GM21515 (cell line): ENCODE data around the gene CABYR.
A peak's percentile ranks its signal among the peaks of the same experiment; 100 is the strongest.
"Not testable (repeated sequence)": the region's sequence is repeated elsewhere in the genome, so short reads cannot be mapped to it uniquely, and the experiment has no call there.

ENCODE experiments used
- ATAC-seq: cut with Tn5 transposase; IDR thresholded peaks from one replicate; pipeline ENCODE4 v1.9.1; 2021; ENCODE audit not compliant: unreplicated experiment

CABYR gene

GRCh38 chr18:24127735-24128134, 11.1 kb upstream of the CABYR start:
- no peak for ATAC-seq

- no peak for ATAC-seq
Observed at GRCh38 chr18:24128700-24129099, 10.2 kb upstream of the CABYR start.

DNA sequence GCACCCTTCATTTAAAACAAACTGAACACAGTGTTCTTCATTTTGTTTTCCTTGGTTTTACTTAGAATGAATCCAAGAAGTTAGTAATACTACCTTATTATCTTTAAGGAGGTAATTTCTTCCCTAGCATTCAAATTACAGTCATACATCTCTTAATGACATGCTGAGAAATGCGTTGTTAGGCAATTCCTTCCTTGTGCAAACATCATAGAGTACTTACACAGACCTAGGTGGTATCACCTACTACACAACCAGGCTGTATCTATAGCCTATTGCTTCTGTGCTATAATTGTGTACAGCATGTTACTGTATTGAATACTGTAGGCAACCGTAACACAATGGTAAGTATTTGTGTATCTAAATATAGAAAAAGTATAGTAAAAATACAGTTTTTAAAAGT, 8.4 kb upstream of the CABYR start:
- no peak for ATAC-seq

- ATAC-seq = no peak
Observed at GRCh38 chr18:24136967-24137373, 1.9 kb upstream of the CABYR start.

GRCh38 chr18:24138409-24138788, 463 bp upstream of the CABYR start:
- peak; percentile 5 for ATAC-seq

GRCh38 chr18:24140697-24141096, 1.8 kb downstream of the CABYR start:
- no peak for ATAC-seq

DNA sequence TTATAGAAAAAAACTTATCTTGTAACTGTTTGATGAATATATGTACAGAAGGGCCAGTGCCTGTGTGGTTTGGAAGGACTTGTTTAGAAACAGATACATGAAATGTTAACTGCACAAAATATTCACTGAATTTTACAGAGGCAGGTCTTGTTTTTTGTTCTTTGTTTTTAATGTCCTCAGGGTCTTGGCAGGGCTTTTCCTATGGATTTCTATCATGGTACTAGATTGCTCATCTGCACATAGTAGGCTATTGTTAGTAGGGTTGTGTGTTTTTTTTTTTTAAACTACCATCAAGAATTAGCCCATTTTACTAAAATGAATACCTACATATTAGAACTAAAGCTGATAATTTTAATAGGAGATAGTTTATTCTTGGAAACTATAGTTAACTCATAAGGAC, 3.5 kb downstream of the CABYR start:
- ATAC-seq = no peak

GRCh38 chr18:24149591-24149990, 10.7 kb downstream of the CABYR start:
- not testable (repeated sequence) for ATAC-seq

GRCh38 chr18:24153397-24153796, 14.5 kb downstream of the CABYR start:
- ATAC-seq = no peak

DNA sequence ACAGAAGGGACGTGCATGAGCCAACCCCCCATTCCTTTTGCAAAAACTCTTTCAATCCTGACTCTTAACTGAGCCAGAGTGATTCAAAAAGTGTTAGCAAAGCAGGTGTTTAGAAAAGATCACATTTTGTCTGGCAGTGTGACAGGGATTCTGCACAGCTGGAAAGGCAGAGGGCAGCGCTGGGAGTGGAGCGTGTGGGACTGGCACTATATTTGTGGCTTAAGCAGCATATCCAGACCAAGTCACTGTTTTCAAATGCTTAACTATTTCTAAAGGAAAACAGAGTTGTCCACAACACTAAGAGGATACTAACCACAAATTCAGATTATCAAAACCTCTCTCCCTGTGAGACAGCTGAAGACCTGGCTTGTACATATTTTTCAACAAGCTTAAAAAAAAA, 19.0 kb downstream of the CABYR start:
- ATAC-seq = no peak

GRCh38 chr18:24160086-24160485, 21.2 kb downstream of the CABYR start:
- no peak for ATAC-seq

- ATAC-seq = no peak
Observed at GRCh38 chr18:24161304-24161703, 22.4 kb downstream of the CABYR start.

- ATAC-seq = no peak
Observed at GRCh38 chr18:24168496-24168895, 29.6 kb downstream of the CABYR start.

GRCh38 chr18:24170360-24170759, 31.5 kb downstream of the CABYR start:
- ATAC-seq = no peak

DNA sequence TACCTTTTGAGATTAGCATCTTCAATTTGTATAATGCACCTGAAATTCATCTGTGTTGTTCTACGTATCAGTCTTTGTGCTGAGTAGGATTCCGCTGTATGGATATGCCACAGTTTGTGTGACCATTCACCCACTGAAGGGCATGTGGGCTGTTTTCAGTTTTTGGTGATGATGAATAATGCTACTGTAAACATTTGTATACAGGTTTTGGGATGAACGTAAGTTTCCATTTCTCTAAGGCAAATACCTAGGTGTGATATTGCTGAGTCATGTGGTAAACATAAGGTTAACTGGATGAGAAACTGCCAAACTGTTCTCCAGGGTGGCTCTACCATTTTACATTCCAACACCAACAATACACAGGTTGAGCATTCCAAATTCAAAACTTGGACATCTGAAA, 35.1 kb downstream of the CABYR start:
- ATAC-seq = no peak

DNA sequence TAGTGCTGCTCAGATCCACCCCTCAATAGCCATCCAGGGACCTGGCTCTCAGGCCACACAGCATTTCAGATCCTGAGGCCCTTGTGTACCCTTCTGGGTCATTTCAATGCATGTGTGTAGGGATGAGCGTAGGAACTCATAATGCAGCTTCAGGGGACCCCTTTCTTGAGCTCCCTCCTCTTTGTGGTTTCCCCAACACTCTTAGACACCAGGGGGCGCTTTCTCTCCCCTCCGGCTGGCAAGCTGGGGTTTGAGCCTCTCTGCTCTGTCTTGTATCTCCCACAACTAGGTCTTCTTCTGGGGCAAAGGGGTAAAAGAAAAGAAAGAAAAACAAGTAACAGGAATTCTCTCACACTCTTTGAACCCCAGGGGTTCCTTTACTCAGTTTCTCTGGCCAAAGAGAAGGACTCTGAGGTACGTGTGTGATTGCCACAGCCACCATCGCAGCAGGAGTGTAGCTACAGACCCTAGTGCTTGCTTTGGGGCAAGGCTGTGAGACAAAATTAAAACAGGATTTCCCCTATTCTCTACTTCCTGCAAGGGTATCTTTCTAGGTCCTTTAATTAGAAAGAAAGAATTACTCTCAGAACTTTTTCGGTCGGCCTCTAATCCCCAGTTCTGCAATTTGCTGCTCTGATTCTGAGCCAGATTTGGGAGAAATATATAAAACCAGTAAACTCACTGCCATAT, 38.0 kb downstream of the CABYR start:
- ATAC-seq = peak; percentile 80

DNA sequence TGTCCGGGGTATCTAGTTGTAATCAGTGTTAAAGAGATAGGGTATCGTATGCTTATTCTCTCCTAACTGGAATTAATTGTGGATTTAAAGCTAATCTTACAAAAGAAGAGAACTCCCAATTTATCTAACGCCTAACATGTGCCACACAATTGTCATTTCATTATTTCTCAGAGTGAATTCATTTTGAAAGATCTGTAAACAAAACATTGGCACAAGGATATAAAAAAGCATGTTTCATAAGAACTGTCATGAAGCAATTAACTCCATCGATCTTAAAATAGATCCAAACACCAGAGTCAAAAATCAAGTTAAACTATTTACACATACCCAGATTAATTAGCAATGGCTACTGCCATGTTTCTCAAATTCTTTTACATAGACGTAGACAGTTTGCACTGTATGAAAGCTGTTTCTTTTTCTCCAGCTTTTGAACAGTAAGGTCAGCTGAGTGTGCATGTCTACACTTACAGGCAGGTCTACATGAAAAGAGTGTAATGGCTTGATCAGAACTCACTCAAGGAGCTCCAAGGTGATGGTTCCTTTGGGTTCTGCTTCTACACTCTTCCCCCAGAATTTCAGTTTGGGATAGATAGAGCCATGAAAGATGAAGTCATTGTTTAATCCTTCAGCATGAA, 38.8 kb downstream of the CABYR start:
- no peak for ATAC-seq

GRCh38 chr18:24180048-24180447, 41.2 kb downstream of the CABYR start:
- ATAC-seq = no peak

- ATAC-seq = no peak
Observed at GRCh38 chr18:24181806-24182205, 42.9 kb downstream of the CABYR start.

- no peak for ATAC-seq
Observed at GRCh38 chr18:24185805-24186204, 46.9 kb downstream of the CABYR start.

DNA sequence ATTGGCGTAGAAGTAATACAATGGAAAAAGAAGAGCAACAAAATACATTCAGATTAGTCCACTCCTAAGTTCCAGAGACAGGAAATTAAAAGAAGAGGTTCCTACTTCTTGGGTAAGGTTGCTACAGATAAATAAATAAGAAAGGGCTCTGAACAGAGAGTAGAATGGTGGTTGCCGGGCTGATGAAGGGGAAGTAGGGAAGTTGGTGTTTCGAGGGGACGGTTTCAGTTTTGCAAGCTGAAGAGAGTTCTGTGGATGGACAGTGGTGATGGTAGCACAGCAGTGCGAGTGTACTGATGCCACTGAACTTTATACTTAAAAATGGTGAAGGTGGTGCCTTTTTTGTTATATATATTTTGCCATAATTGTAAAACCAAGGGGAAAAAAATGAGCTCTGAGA, 48.2 kb downstream of the CABYR start:
- ATAC-seq = peak; percentile 66

GRCh38 chr18:24187689-24188088, 48.8 kb downstream of the CABYR start:
- ATAC-seq = no peak

DNA sequence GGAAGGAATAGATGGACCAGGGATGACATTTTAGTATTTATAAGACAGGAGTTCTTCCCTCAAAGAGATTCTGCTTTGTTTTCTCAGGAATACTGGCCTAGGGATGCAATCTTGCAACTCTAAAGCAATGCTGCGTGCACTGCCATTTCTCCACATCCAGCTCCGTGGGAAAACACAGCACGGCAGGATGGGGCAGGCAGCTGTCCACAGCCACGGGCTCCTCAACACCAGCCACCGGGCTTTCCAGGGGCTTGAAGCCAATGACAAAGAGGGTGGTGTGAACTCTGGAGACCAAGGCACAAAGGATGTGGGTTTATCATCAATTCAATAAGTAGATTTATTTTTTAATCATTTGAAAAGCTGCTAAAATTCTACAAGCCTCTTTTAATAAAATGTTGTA, 49.3 kb downstream of the CABYR start:
- no peak for ATAC-seq
